ENCODE data around the gene PHB1. TPM values are rescaled to one million over a fixed set of nuclear protein-coding genes. Genes with fewer than 3 reads are reported as not detected.

PHB1 gene
- polyA plus RNA-seq, 1 experiment, result 228 TPM

GRCh38 chr17:49437696-49438435, 23.2 kb upstream of the PHB1 start:
- no peak for TF ChIP-seq CTCF (IDR thresholded peaks at IDR 0.05; ENCODE audit: low read depth, low read length)
- Histone ChIP-seq H3K9me3 (ENCODE audit: control insufficient read depth, insufficient read depth, low read length) (no peaks in the 10 kb centered on the region), H3K27me3 (ENCODE audit: control insufficient read depth, insufficient read depth, low read length) (peaks cover 48% of the 10 kb centered on the region), H3K27ac (ENCODE audit: low read depth, low read length) (no peak overlapping the region), H3K4me3 (ENCODE audit: low read depth, low read length) (no peak overlapping the region)
- CTCF ChIA-PET, result interaction anchor here (1.5 to 6.8 kb wide), 3 partner anchors 12 to 122 kb away, joined by 4 to 119 read pairs (median 6); no protein-coding TSS in a partner anchor
- POLR2A ChIA-PET, result no interaction called here
- no peak for DNase-seq (ENCODE audit: low read depth, low spot score)

GRCh38 chr17:49436174-49436573, 21.5 kb upstream of the PHB1 start:
- POLR2A ChIA-PET, result no interaction called here
- TF ChIP-seq CTCF (IDR thresholded peaks at IDR 0.05; ENCODE audit: low read depth, low read length), result no peak
- CTCF ChIA-PET, result interaction anchor here (0.5 to 6.8 kb wide), 9 partner anchors 10 to 251 kb away, joined by 4 to 119 read pairs (median 5); no protein-coding TSS in a partner anchor

GRCh38 chr17:49435671-49436029, 21.0 kb upstream of the PHB1 start:
- H3K27ac ChIP-seq (ENCODE audit: low read depth, low read length), result no peak overlapping the region
- H3K4me3 ChIP-seq (ENCODE audit: low read depth, low read length), result no peak overlapping the region
- ChIA-PET POLR2A (no interaction called here), CTCF (interaction anchor here (0.5 to 6.8 kb wide), 10 partner anchors 10 to 252 kb away, joined by 4 to 119 read pairs (median 5); no protein-coding TSS in a partner anchor)
- no peaks in the 10 kb centered on the region for H3K9me3 ChIP-seq (ENCODE audit: control insufficient read depth, insufficient read depth, low read length)
- TF ChIP-seq CTCF (IDR thresholded peaks at IDR 0.05; ENCODE audit: low read depth, low read length), result no peak
- no peak for DNase-seq (ENCODE audit: low read depth, low spot score)
- peaks cover 41% of the 10 kb centered on the region for H3K27me3 ChIP-seq (ENCODE audit: control insufficient read depth, insufficient read depth, low read length)

More at GRCh38 chr17:49436174-49436573, 21.5 kb upstream of the PHB1 start:
- no peak for DNase-seq (ENCODE audit: low read depth, low spot score)
- no peak overlapping the region for H3K4me3 ChIP-seq (ENCODE audit: low read depth, low read length)
- no peaks in the 10 kb centered on the region for H3K9me3 ChIP-seq (ENCODE audit: control insufficient read depth, insufficient read depth, low read length)
- peaks cover 42% of the 10 kb centered on the region for H3K27me3 ChIP-seq (ENCODE audit: control insufficient read depth, insufficient read depth, low read length)
- H3K27ac ChIP-seq (ENCODE audit: low read depth, low read length), result no peak overlapping the region

- no peak overlapping the region for H3K27ac ChIP-seq (ENCODE audit: low read depth, low read length)
- peak; percentile 70 for TF ChIP-seq CTCF (IDR thresholded peaks at IDR 0.05; ENCODE audit: low read depth, low read length)
- H3K27me3 ChIP-seq (ENCODE audit: control insufficient read depth, insufficient read depth, low read length), result peaks cover 41% of the 10 kb centered on the region
- no peak overlapping the region for H3K4me3 ChIP-seq (ENCODE audit: low read depth, low read length)
- DNase-seq (ENCODE audit: low read depth, low spot score), result no peak
- ChIA-PET CTCF (interaction anchor here (0.7 to 6.8 kb wide), 7 partner anchors 9 to 268 kb away, joined by 3 to 119 read pairs (median 5); no protein-coding TSS in a partner anchor), POLR2A (no interaction called here)
- no peaks in the 10 kb centered on the region for H3K9me3 ChIP-seq (ENCODE audit: control insufficient read depth, insufficient read depth, low read length)
Measured at GRCh38 chr17:49434821-49435670, 20.4 kb upstream of the PHB1 start.
